LNCaP clone FGC (cell line): ENCODE data around the gene TRIP4.

Experiments used
- DNase-seq: peaks from one replicate; pipeline ENCODE4 v3.0.0-alpha.2; 2011; ENCODE audit warnings: low read depth
- H3K4me3 ChIP-seq: 2 replicates; pipeline ENCODE4 v1.5.1; 2011; ENCODE audit warnings: mild to moderate bottlenecking, low read depth, low read length, control low read depth
- CTCF ChIP-seq: IDR thresholded peaks from 2 replicates; pipeline ENCODE4 v1.5.1; 2012; ENCODE audit warnings: mild to moderate bottlenecking; ENCODE audit not compliant: control insufficient read depth, insufficient read depth; ENCODE audit errors: extremely low read depth

The TRIP4 gene

GRCh38 chr15:64444836-64445235 is 57.2 kb downstream of the TRIP4 start:
- H3K4me3 ChIP-seq, result no peak overlapping the region
- no peak for TF ChIP-seq CTCF
- no peak for DNase-seq

- H3K4me3 ChIP-seq, result no peak overlapping the region
- DNase-seq, result no peak
- no peak for TF ChIP-seq CTCF
Observed at GRCh38 chr15:64447536-64448315, 60.1 kb downstream of the TRIP4 start.

GRCh38 chr15:64452988-64453688 is 65.5 kb downstream of the TRIP4 start:
- TF ChIP-seq CTCF, result no peak
- peak; percentile 50 for DNase-seq
- H3K4me3 ChIP-seq, result no peak overlapping the region

GRCh38 chr15:64453689-64454037 is 66.0 kb downstream of the TRIP4 start:
- no peak overlapping the region for H3K4me3 ChIP-seq
- no peak for DNase-seq
- no peak for TF ChIP-seq CTCF

GRCh38 chr15:64454282-64454681 is 66.6 kb downstream of the TRIP4 start:
- no peak for DNase-seq
- no peak for TF ChIP-seq CTCF
- H3K4me3 ChIP-seq, result no peak overlapping the region

GRCh38 chr15:64455961-64456371 is 68.3 kb downstream of the TRIP4 start:
- no peak overlapping the region for H3K4me3 ChIP-seq
- TF ChIP-seq CTCF, result no peak
- no peak for DNase-seq
